Heart right ventricle (tissue), 16 donors: ENCODE data around the gene KIF2C. TPM values are rescaled to one million over a fixed set of nuclear protein-coding genes. Genes with fewer than 3 reads are reported as not detected.
"Not testable (repeated sequence)": the region's sequence is repeated elsewhere in the genome, so short reads cannot be mapped to it uniquely, and the experiment has no call there.

Experiments used
- ATAC-seq, 8 donors: fragments of 200-7000 bp; cut with Tn5 transposase; one replicate each; pipeline ENCODE4 v1.9.1; 2020; ENCODE audit warnings: mild to moderate bottlenecking in 8 of 8, moderate library complexity in 8 of 8, moderate number of reproducible peaks in 1 of 8
- DNase-seq, 2 donors: peaks; one replicate each; pipeline ENCODE4 v3.0.0-alpha.2; 2020
- H3K27ac ChIP-seq, 10 donors: fragments of 200-600 bp; sonication (generic) in 2 of 10; one replicate each; pipeline versions ENCODE4 v1.5.0 to v1.8.0; 2020 to 2022; ENCODE audit warnings: mild to moderate bottlenecking in 3 of 10
- H3K27me3 ChIP-seq, 7 donors: fragments of 200-600 bp; one replicate each; pipeline ENCODE4 v1.8.0; 2021 to 2022; ENCODE audit warnings: mild to moderate bottlenecking in 2 of 7
- H3K36me3 ChIP-seq, 9 donors: fragments of 200-600 bp; sonication (generic) in 1 of 9; one replicate each; pipeline versions ENCODE4 v1.5.0 to v1.8.0; 2020 to 2022; ENCODE audit warnings: mild to moderate bottlenecking in 2 of 9
- H3K4me1 ChIP-seq, 9 donors: fragments of 200-600 bp; sonication (generic) in 1 of 9; one replicate each; pipeline versions ENCODE4 v1.5.0 to v1.8.0; 2020 to 2022; ENCODE audit warnings: mild to moderate bottlenecking in 4 of 9
- H3K4me3 ChIP-seq, 10 donors: fragments of 200-600 bp; sonication (generic) in 2 of 10; one replicate each; pipeline versions ENCODE4 v1.5.0 to v1.8.0; 2020 to 2022; ENCODE audit warnings: mild to moderate bottlenecking in 7 of 10, moderate library complexity in 2 of 10
- H3K9me3 ChIP-seq, 11 donors: fragments of 200-600 bp in 10 of 11; sonication (generic) in 2 of 11; one replicate each; pipeline versions ENCODE4 v1.5.0 to v1.8.0; 2013 to 2022; ENCODE audit warnings: mild to moderate bottlenecking in 2 of 11, control low read depth in 1 of 11, moderate library complexity in 1 of 11
- CTCF ChIP-seq, 9 donors: fragments of 200-600 bp; sonication (generic) in 2 of 9; IDR thresholded peaks; one replicate each; pipeline versions ENCODE4 v1.5.0 to v1.8.0; 2021 to 2022; ENCODE audit warnings: antibody characterized with exemption in 9 of 9, mild to moderate bottlenecking in 5 of 9, moderate library complexity in 1 of 9
- WGBS, 2 donors: extraction: QIAGEN DNeasy Blood & Tissue Kit; methylation state at CpG; one replicate each; pipeline ENCODE4 v1.1.7; 2013; ENCODE audit warnings: inconsistent platforms in 1 of 2; 5-methylcytosine and 5-hydroxymethylcytosine counted together
- intact Hi-C, 10 donors: fragments of 100-400 bp; cut with DNase I; formaldehyde crosslinking; loops; one replicate each; pipeline versions ENCODE4 v1.11.1 to v1.14.2; 2022
- polyA plus RNA-seq, 2 donors: library from polyadenylated mRNA; stranded (reverse); fragments of 200-250 nt; gene quantifications; one replicate each; pipeline ENCODE4 v1.2.3, GENCODE V29; 2013
- total RNA-seq, 10 donors: library from RNA; stranded (reverse); fragmentation: NEBNext Ultra II Directional in 3 of 10; extraction: Animal tissue kit (Norgen Biotek cat#: 25700) in 3 of 10; gene quantifications; one replicate each; pipeline versions ENCODE4 v1.2.1 to v1.2.4, GENCODE V29; 2021 to 2023
- donor health status: Arrhythmogenic right ventricular cardiomyopathy.
- donor health status: ischemic (EF 13 %, LVEDD 7.1; RV severe dilation, severe dysfunction).
- donor health status: healthy with polysubstance abuse.
- donor health status: DM: no; HTN: yes; CAD: no.
- donor health status: DM: no; HTN: no; CAD: no.
- donor health status: ischemic (EF 25% LVEDD 6.9; RV normal size, moderate dysfunction).
- donor health status: ischemic (EF 25% LVEDD 5.7; RV mildly dilated, moderate dysfunction).
- donor health status: healthy.
- donor health status: DM: yes; HTN: yes; CAD: no.
- donor health status: Ischemic cardiomyopathy.
- donor health status: ischemic (EF 35%, LVEDD 5.7; RV mildly dilated, moderate dysfunction).
- donor health status: nonischemic (EF 11% LVEDD 7.7; RV severe dilation, severe dysfunction).
- donor health status: DM: yes; HTN: yes; CAD: no.
- donor health status: PGD.
- donor health status: ischemic (EF 29% LVEDD 5.4; RV normal size, mild dysfunction).
- donor health status: nonischemic (EF 23%, LVEDD 6.1; RV moderate dilation, normal function).

The KIF2C gene
- total and polyA plus RNA-seq, 12 donors, result 0.22 to 3.7 (median 1.2) TPM

- intact Hi-C loops, result no loop called here
- Histone ChIP-seq H3K4me1 (peaks cover 50 to 95% (median 88%) of the 10 kb centered on the region in 9 donors), H3K36me3 (peaks cover 0 to 37% (median 15%) of the 10 kb centered on the region in 9 donors), H3K9me3 (no peaks in the 10 kb centered on the region), H3K27ac (peak overlapping the region; percentile 92 to 100 (median 99)), H3K4me3 (peak overlapping the region in 9 of 10 donors; percentile 12 to 56 (median 47)), H3K27me3 (no peaks in the 10 kb centered on the region)
- WGBS, 2 donors, result 38 to 49% methylated on average over 6 of the region's 6 CpGs
- peak; percentile 55 to 60 for DNase-seq
- peak in 3 of 9 donors; percentile 20 to 32 (median 26) for TF ChIP-seq CTCF (IDR thresholded peaks at IDR 0.05)
- no peak for ATAC-seq
Observed at GRCh38 chr1:44808938-44809917, 69.6 kb downstream of the KIF2C start.

GRCh38 chr1:44810101-44810761 lies 70.6 kb downstream of the KIF2C start:
- H3K27me3 ChIP-seq, result no peaks in the 10 kb centered on the region
- H3K27ac ChIP-seq, result peak overlapping the region; percentile 92 to 100 (median 99)
- WGBS, 2 donors, result 54 to 57% methylated on average over 12 of the region's 12 CpGs
- ATAC-seq (no peak), DNase-seq (peak in 1 of 2 donors; percentile 64)
- peaks cover 0 to 34% (median 12%) of the 10 kb centered on the region in 9 donors for H3K36me3 ChIP-seq
- peak overlapping the region in 5 of 10 donors; percentile 46 to 56 (median 49) for H3K4me3 ChIP-seq
- no peak for TF ChIP-seq CTCF (IDR thresholded peaks at IDR 0.05)
- H3K4me1 ChIP-seq, result peaks cover 47 to 94% (median 85%) of the 10 kb centered on the region in 9 donors
- intact Hi-C loops, result no loop called here
- H3K9me3 ChIP-seq, result no peaks in the 10 kb centered on the region

GRCh38 chr1:44810762-44811105 lies 71.1 kb downstream of the KIF2C start:
- Histone ChIP-seq H3K36me3 (peaks cover 0 to 34% (median 7%) of the 10 kb centered on the region in 9 donors), H3K4me1 (peaks cover 42 to 89% (median 80%) of the 10 kb centered on the region in 9 donors), H3K27ac (peak overlapping the region in 9 of 10 donors; percentile 92 to 100 (median 99))
- ATAC-seq, H3K4me3 ChIP-seq, intact Hi-C loops, H3K27me3 ChIP-seq, H3K9me3 ChIP-seq, DNase-seq: not testable (repeated sequence)
- WGBS, 2 donors, result 94 to 95% methylated on average over 4 of the region's 4 CpGs

GRCh38 chr1:44811234-44811633 lies 71.6 kb downstream of the KIF2C start:
- Histone ChIP-seq H3K9me3 (no peaks in the 10 kb centered on the region), H3K36me3 (peaks cover 0 to 33% (median 2%) of the 10 kb centered on the region in 9 donors), H3K27ac (peak overlapping the region in 8 of 10 donors; percentile 22 to 100 (median 99)), H3K4me1 (peaks cover 37 to 84% (median 75%) of the 10 kb centered on the region in 9 donors), H3K27me3 (no peaks in the 10 kb centered on the region), H3K4me3 (no peak overlapping the region)
- TF ChIP-seq CTCF (IDR thresholded peaks at IDR 0.05), result no peak
- ATAC-seq (no peak), DNase-seq (peak in 1 of 2 donors; percentile 6)
- intact Hi-C loops, result no loop called here
- 71 to 84% methylated on average over 8 of the region's 8 CpGs for WGBS, 2 donors
